HepG2 (cell line): ENCODE results near the gene BBC3. TPM values are rescaled to one million over a fixed set of nuclear protein-coding genes. Genes with fewer than 3 reads are reported as not detected.

ENCODE experiments used
- ARID5B ChIP-seq: IDR thresholded peaks from 2 replicates; pipeline ENCODE4 v1.4.0; 2020; ENCODE audit warnings: mild to moderate bottlenecking, missing genetic modification reagents
- FOXC1 ChIP-seq: sonication (generic); formaldehyde crosslinking; IDR thresholded peaks from 2 replicates; pipeline ENCODE4 v1.8.0; 2022; ENCODE audit warnings: mild to moderate bottlenecking, missing genetic modification reagents, borderline replicate concordance
- GATA4 ChIP-seq: sonication (generic); IDR thresholded peaks from 2 replicates; pipeline ENCODE4 v1.6.1; 2016; ENCODE audit warnings: antibody characterized with exemption, low read depth, borderline replicate concordance
- MAZ ChIP-seq, 2 experiments: sonication (generic) in 1 of 2; formaldehyde crosslinking in 1 of 2; IDR thresholded peaks; 2 replicates each; pipeline versions ENCODE4 v1.5.0 to v1.6.1; 2012 to 2020; ENCODE audit warnings: low read depth in 2 of 2, mild to moderate bottlenecking in 2 of 2, borderline replicate concordance in 1 of 2, improper control_type of control experiment in 1 of 2, low read length in 1 of 2, missing genetic modification reagents in 1 of 2, moderate library complexity in 1 of 2
- MXD3 ChIP-seq: IDR thresholded peaks from 2 replicates; pipeline ENCODE4 v1.6.1; 2016; ENCODE audit warnings: mild to moderate bottlenecking, missing biosample characterization, missing genetic modification reagents
- PAWR ChIP-seq: sonication (generic); formaldehyde crosslinking; IDR thresholded peaks from 2 replicates; pipeline ENCODE4 v1.4.0; 2020; ENCODE audit warnings: missing genetic modification reagents, mild to moderate bottlenecking, borderline replicate concordance
- POLR2A ChIP-seq, 2 experiments: IDR thresholded peaks; 2 replicates each; pipeline ENCODE4 v1.6.1; 2011; ENCODE audit warnings: low read depth in 2 of 2, low read length in 2 of 2, mild to moderate bottlenecking in 1 of 2, moderate library complexity in 1 of 2; ENCODE audit not compliant: insufficient read depth in 1 of 2
- SAFB2 ChIP-seq: sonication (generic); formaldehyde crosslinking; IDR thresholded peaks from 2 replicates; pipeline ENCODE4 v1.5.1; 2020; ENCODE audit warnings: missing genetic modification reagents, low read depth, mild to moderate bottlenecking, borderline replicate concordance
- ZBED4 ChIP-seq: sonication (generic); formaldehyde crosslinking; IDR thresholded peaks from 2 replicates; pipeline ENCODE4 v1.4.0; 2020; ENCODE audit warnings: missing genetic modification reagents, borderline replicate concordance
- ZBTB10 ChIP-seq: sonication (generic); formaldehyde crosslinking; IDR thresholded peaks from 2 replicates; pipeline ENCODE4 v1.4.0; 2020; ENCODE audit warnings: missing genetic modification reagents, borderline replicate concordance
- ZEB1 ChIP-seq: IDR thresholded peaks from 2 replicates; pipeline ENCODE4 v1.6.1; 2012; ENCODE audit warnings: mild to moderate bottlenecking, low read depth, inconsistent platforms; ENCODE audit not compliant: insufficient replicate concordance
- ZFY ChIP-seq: sonication (generic); formaldehyde crosslinking; IDR thresholded peaks from 2 replicates; pipeline ENCODE4 v1.4.0; 2020; ENCODE audit warnings: missing genetic modification reagents
- ZNF326 ChIP-seq: sonication (generic); formaldehyde crosslinking; IDR thresholded peaks from 2 replicates; pipeline ENCODE4 v1.4.0; 2020; ENCODE audit warnings: missing genetic modification reagents, borderline replicate concordance
- polyA plus RNA-seq, 8 experiments: library from polyadenylated mRNA; depleted of rRNA in 3 of 8; stranded (reverse) in 7 of 8; unstranded in 1 of 8; fragments of >200 nt; fragmentation: Illumina TruSeq in 4 of 8; extraction: Trizol in 4 of 8; gene quantifications; 2 replicates each; pipeline versions ENCODE4 v1.2.1 to v1.2.3, GENCODE V29; 2011 to 2016; ENCODE audit warnings: low read depth in 4 of 8, missing spikeins in 1 of 8, mixed read lengths in 1 of 8; ENCODE audit not compliant: insufficient read depth in 1 of 8
- total RNA-seq, 5 experiments: library from RNA; depleted of rRNA; stranded (reverse); fragments of >200 nt; fragmentation: Illumina TruSeq; extraction: Trizol; gene quantifications; 2 replicates each; pipeline ENCODE4 v1.2.3, GENCODE V29; 2016; ENCODE audit warnings: low read depth in 1 of 5

Gene BBC3
- total and polyA plus RNA-seq, 2 of the 13 experiments (the other 11 are each of a cell fraction or from before 2014, with no cell fraction given), result 6.1 to 8.8 TPM

GRCh38 chr19:47225746-47226425, 5.1 kb downstream of the BBC3 start (continued):
- TF ChIP-seq ZBED4 (CRISPR knock-in tag) (0 out of 2 replicates have a peak, but pooled peaks have one; percentile 56), ZFY (CRISPR knock-in tag) (peak; percentile 92), MAZ (IDR thresholded peaks at IDR 0.05; ENCODE audit: borderline replicate concordance, low read depth, low read length) (peak; percentile 60; the same call in 1 of the 2 replicates), MAZ (CRISPR knock-in tag; IDR thresholded peaks at IDR 0.05; ENCODE audit: low read depth) (peak; percentile 62), MXD3 (peak; percentile 89), ZNF326 (CRISPR knock-in tag) (no peak), PAWR (CRISPR knock-in tag) (no peak), ZEB1 (no peak), ZBTB10 (CRISPR knock-in tag) (peak; percentile 48; the same call in 1 of the 2 replicates), ARID5B (CRISPR knock-in tag) (peak; percentile 32; the same call in 1 of the 2 replicates), FOXC1 (CRISPR knock-in tag) (peak; percentile 81; the same call in 1 of the 2 replicates), GATA4 (peak; percentile 92; the same call in 1 of the 2 replicates), POLR2A (IDR thresholded peaks at IDR 0.05; ENCODE audit: insufficient read depth in 1 of 2, low read depth in 2 of 2, low read length in 2 of 2) (peak; percentile 99), SAFB2 (CRISPR knock-in tag) (0 out of 2 replicates have a peak, but pooled peaks have one; percentile 49)
